Stimulated activated CD4-positive, alpha-beta T cell treated with anti-CD3 and anti-CD28 coated beads, TNF-alpha, amount 100 ng/mL, for 4 hours (primary cell): Measurements from ENCODE around the gene NDUFA12.

Experiments used
- DNase-seq, 3 experiments: peaks; one replicate each; pipeline ENCODE4 v3.0.0-alpha.2; 2020; ENCODE audit warnings: low read depth in 3 of 3

Gene NDUFA12

DNA sequence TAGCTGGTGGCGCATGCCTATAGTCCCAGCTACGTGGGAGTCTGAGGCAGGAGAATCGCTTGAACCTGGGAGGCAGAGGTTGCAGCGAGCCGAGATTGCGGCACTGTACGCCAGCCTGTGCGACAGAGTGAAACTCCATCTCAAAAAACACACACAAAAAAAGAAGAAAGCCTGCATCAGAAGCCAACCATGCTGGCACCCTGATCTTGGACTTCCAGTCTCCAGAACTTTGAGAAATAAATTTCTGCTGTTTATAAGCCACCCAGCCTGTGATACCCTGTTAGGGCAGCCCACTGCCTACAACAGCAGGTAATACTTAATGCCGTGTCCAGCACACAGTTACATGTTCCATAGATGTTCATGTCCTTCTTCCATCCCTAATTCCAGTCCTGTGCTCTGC is 62.7 kb downstream of the NDUFA12 start:
- no peak for DNase-seq

GRCh38 chr12:94938583-94938982 is 64.9 kb downstream of the NDUFA12 start:
- no peak for DNase-seq

DNA sequence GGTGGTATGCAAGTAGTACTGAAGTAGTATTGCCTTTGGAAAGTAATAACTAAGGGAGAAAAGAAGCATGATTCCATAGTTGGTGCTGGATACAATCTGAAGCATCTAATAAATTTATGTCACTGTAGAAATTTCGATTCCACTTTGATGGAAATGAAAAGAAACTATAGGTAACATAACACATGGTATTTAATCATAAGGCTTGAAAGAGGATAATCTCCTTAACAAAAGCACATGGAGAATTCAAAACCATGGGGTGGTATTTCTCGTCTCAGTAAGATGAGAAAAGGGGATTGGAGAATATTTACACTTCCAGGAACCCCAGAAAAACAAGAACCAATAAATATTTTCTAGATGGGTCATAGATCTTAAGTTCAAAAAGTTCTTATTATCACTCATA is 72.7 kb downstream of the NDUFA12 start:
- no peak for DNase-seq

- no peak for DNase-seq
Observed at GRCh38 chr12:94930216-94930654, 73.3 kb downstream of the NDUFA12 start.

DNA sequence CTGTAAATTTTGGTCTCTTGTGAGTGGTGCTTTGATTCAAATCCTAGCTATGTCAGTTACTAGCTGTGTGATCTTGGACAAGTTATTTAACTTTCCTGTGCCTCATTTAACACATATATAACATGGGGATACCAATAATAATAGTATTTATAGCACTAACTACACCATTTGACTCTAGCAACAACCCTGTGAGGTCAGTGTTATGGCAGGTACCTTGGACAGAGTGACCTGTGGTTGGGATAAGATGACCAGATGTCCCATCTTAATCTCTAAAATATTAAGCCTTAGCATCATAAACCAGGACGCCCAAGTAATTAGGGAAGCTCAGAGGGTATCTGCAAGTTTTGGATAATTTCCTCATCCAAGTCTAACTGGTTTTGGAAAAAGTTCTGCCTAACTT is 73.7 kb downstream of the NDUFA12 start:
- DNase-seq = no peak

GRCh38 chr12:94925729-94926128 is 77.8 kb downstream of the NDUFA12 start:
- no peak for DNase-seq

GRCh38 chr12:94925206-94925605 is 78.3 kb downstream of the NDUFA12 start:
- no peak for DNase-seq

- DNase-seq = no peak
Observed at GRCh38 chr12:94922561-94922960, 80.9 kb downstream of the NDUFA12 start.
